IPS-15b (cell line): ENCODE results near the gene NRP2.

Experiments
- H3K27me3 ChIP-seq: one replicate; pipeline ENCODE4 v1.6.1; 2013; ENCODE audit warnings: low read length; ENCODE audit not compliant: control insufficient read depth, insufficient read depth
- H3K36me3 ChIP-seq: one replicate; pipeline ENCODE4 v1.6.1; 2013; ENCODE audit warnings: low read length; ENCODE audit not compliant: control insufficient read depth, insufficient read depth
- H3K4me1 ChIP-seq: one replicate; pipeline ENCODE4 v1.6.1; 2013; ENCODE audit warnings: mild to moderate bottlenecking, low read length; ENCODE audit not compliant: control insufficient read depth, insufficient read depth
- H3K4me3 ChIP-seq: one replicate; pipeline ENCODE4 v1.5.1; 2013; ENCODE audit warnings: low read depth, low read length
- H3K9ac ChIP-seq: one replicate; pipeline ENCODE4 v1.6.1; 2013; ENCODE audit warnings: low read depth, mild to moderate bottlenecking, low read length
- H3K9me3 ChIP-seq: one replicate; pipeline ENCODE4 v1.6.1; 2013; ENCODE audit warnings: mild to moderate bottlenecking, low read length; ENCODE audit not compliant: control insufficient read depth, insufficient read depth

NRP2 gene

GRCh38 chr2:205807758-205808157 lies 125.5 kb downstream of the NRP2 start:
- Histone ChIP-seq H3K36me3 (no peaks in the 10 kb centered on the region), H3K4me3 (no peak overlapping the region), H3K9ac (no peak overlapping the region), H3K9me3 (no peaks in the 10 kb centered on the region), H3K27me3 (no peaks in the 10 kb centered on the region), H3K4me1 (peaks cover 2% of the 10 kb centered on the region)

DNA sequence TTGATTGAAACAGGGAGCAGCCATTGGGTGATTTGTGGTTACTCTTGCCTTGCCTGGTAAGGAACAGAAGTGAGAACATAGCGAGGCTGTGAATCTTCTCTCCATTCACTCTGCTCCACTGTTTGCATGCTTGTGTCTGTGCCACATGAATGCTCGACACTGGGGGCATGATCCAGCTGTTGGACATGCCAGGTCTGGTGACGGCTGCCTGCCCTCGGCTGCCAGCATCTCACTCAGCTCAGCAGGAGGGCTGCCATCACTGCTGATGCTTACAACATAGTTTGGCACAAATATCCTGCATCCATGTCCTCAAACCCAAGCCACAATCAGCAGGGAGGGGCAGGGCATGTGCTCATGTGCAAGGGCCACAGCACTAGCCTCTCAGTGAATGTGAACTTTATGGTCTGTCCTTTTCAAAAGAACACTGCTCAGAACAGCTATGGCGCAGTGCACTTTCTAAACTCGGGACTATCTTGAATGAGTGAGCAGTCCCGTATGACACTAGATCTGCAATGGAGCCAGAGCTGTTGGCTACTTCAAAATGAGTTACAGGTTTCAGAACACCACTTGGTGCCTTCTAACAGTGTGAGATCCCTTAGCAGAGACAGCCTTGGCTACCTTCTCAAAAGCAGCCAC lies 126.3 kb downstream of the NRP2 start:
- Histone ChIP-seq H3K27me3 (no peaks in the 10 kb centered on the region), H3K9ac (no peak overlapping the region), H3K4me1 (peaks cover 2% of the 10 kb centered on the region), H3K9me3 (no peaks in the 10 kb centered on the region), H3K36me3 (no peaks in the 10 kb centered on the region), H3K4me3 (no peak overlapping the region)

GRCh38 chr2:205811387-205811786 lies 129.1 kb downstream of the NRP2 start:
- H3K4me3 ChIP-seq: no peak overlapping the region
- H3K27me3 ChIP-seq: no peaks in the 10 kb centered on the region
- no peaks in the 10 kb centered on the region for H3K36me3 ChIP-seq
- H3K4me1 ChIP-seq: no peaks in the 10 kb centered on the region
- H3K9ac ChIP-seq: no peak overlapping the region
- peaks cover 4% of the 10 kb centered on the region for H3K9me3 ChIP-seq

DNA sequence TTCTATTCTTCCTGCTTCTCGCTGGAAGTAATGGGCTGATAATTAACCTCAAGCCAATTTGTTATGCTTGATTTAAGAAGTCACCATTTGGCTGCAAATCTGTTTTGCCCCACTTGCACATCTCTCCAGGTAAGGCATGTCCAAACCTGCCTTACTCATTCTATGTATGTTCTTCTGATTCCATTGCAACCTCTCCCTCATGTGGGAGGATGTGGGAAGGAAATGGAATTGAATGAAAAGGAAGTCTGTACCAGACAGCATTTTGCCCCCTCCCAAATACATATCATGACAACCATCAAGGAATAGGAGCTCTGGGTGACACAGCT lies 131.7 kb downstream of the NRP2 start:
- Histone ChIP-seq H3K27me3 (no peaks in the 10 kb centered on the region), H3K9ac (no peak overlapping the region), H3K36me3 (no peaks in the 10 kb centered on the region), H3K9me3 (peaks cover 4% of the 10 kb centered on the region), H3K4me3 (no peak overlapping the region), H3K4me1 (no peaks in the 10 kb centered on the region)

GRCh38 chr2:205815673-205816072 lies 133.4 kb downstream of the NRP2 start:
- Histone ChIP-seq H3K27me3 (no peaks in the 10 kb centered on the region), H3K9me3 (peaks cover 4% of the 10 kb centered on the region), H3K9ac (no peak overlapping the region), H3K36me3 (no peaks in the 10 kb centered on the region), H3K4me1 (no peaks in the 10 kb centered on the region), H3K4me3 (no peak overlapping the region)

DNA sequence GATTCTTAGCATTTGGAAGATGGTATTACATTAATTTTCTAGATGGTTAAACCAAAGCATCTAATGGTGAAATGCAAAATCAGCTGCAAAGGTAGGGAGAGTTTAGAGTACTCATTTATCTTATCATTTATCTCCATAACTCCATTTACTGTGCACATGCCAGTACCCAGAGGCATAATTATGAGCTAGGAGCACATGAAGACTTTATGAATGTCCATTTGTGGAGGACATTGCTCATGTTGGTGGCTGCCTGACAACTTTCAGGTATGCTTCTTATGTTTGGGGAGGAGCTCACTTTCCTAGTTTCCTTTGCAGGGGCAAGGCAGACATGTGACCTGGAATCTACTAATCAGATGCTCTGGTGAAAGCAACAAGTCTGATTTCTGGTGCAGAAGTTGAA lies 134.0 kb downstream of the NRP2 start:
- Histone ChIP-seq H3K9ac (no peak overlapping the region), H3K36me3 (no peaks in the 10 kb centered on the region), H3K4me1 (no peaks in the 10 kb centered on the region), H3K27me3 (no peaks in the 10 kb centered on the region), H3K4me3 (no peak overlapping the region), H3K9me3 (peaks cover 4% of the 10 kb centered on the region)

- no peaks in the 10 kb centered on the region for H3K27me3 ChIP-seq
- no peak overlapping the region for H3K4me3 ChIP-seq
- H3K9ac ChIP-seq: no peak overlapping the region
- H3K36me3 ChIP-seq: no peaks in the 10 kb centered on the region
- H3K4me1 ChIP-seq: no peaks in the 10 kb centered on the region
- H3K9me3 ChIP-seq: no peaks in the 10 kb centered on the region
Observed at GRCh38 chr2:205822579-205822978, 140.3 kb downstream of the NRP2 start.

DNA sequence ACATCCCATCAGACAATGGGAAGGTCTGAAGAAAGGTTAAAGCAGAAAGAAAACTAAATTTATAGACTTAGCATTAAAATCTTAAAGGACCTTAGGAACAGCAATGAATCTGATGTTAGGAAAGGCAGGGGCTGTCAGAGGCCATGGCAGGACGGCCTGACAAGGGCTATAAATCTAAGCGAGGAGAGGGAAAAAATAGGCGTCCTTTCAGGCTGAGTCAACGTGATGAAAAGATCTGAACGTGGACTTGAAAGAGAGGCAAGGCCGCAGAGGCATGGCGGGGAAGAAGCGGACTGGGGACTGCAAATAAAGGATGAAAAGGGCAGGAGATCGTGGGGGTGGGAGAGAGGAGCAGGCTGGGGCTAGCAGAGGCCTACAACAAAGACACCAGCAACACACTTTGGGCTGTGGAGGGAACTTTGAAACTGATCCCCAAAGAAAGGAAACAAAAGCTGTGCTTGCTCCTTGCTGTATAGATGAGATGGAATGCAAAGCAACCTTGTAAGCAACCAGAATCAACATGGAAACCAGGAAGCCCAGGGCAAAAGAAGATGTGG lies 145.6 kb downstream of the NRP2 start:
- H3K36me3 ChIP-seq: no peaks in the 10 kb centered on the region
- H3K9me3 ChIP-seq: no peaks in the 10 kb centered on the region
- H3K9ac ChIP-seq: no peak overlapping the region
- H3K27me3 ChIP-seq: no peaks in the 10 kb centered on the region
- no peak overlapping the region for H3K4me3 ChIP-seq
- H3K4me1 ChIP-seq: no peaks in the 10 kb centered on the region

DNA sequence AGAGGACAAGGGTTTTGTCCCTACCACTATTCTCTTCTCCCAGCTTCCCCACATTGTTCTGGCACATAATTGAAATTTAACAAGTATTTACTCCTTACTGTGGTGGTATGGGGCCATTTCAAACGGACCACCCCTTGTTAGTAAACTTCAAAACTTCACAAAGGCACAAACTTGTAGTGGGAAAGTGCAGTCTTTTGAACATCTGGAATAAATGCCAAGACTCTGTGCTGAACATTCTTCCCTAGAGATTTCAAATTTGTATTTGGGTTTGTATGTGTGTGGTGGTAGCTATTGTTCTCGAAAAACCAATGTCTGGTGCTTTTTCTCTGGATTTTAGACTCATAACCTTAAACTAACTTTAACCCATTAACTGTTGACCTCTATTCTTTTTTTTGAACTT lies 151.6 kb downstream of the NRP2 start:
- Histone ChIP-seq H3K9ac (no peak overlapping the region), H3K9me3 (no peaks in the 10 kb centered on the region), H3K4me1 (peaks cover 6% of the 10 kb centered on the region), H3K36me3 (no peaks in the 10 kb centered on the region), H3K4me3 (no peak overlapping the region), H3K27me3 (no peaks in the 10 kb centered on the region)

DNA sequence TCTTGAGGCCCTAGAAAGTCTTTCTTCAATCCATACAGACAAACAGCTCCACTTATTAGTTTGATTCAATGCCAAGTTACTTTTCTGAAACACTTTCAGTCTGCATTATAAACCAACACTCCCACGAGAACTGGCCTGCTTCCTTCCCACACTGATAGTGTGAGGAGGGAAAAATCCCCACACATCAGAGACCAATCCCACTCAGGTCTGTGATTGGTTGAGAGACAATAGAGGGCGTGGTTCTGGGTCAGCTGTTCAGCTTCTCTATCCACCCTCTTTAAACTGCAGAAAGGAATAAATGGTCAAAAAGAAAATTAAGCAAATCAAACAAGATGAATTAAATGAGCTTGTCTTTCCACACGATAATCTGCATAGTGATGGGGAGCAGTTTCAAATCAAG lies 152.5 kb downstream of the NRP2 start:
- Histone ChIP-seq H3K9ac (no peak overlapping the region), H3K27me3 (no peaks in the 10 kb centered on the region), H3K4me3 (no peak overlapping the region), H3K9me3 (no peaks in the 10 kb centered on the region), H3K4me1 (peaks cover 6% of the 10 kb centered on the region), H3K36me3 (no peaks in the 10 kb centered on the region)

DNA sequence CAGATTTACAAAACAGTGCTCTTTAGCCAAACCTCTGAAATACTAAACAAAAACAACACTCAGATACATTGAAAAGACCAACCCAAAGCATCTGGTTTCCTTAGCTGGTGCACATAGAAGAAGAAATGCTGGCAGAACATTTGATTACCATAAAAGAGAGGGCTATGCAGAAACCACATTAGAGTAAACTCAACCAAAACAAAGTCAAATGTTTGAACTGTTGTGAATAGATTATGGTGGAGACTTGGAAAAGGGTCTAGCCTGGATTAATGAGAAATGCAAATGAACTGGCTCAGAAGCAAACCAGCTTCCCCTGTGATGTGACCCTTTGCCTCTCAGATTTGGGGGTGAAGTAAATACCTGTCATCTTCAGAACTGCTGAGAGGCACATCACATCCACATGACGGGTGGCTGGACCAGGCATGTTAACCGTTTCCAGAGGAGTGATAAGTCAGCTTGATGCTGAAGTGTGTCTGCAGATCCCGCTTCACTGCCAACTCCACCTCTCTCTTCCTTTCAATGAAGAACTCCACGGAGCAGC lies 153.0 kb downstream of the NRP2 start:
- Histone ChIP-seq H3K27me3 (no peaks in the 10 kb centered on the region), H3K36me3 (no peaks in the 10 kb centered on the region), H3K9me3 (no peaks in the 10 kb centered on the region), H3K4me3 (no peak overlapping the region), H3K9ac (no peak overlapping the region), H3K4me1 (peaks cover 6% of the 10 kb centered on the region)

- H3K9me3 ChIP-seq: no peaks in the 10 kb centered on the region
- no peaks in the 10 kb centered on the region for H3K36me3 ChIP-seq
- H3K9ac ChIP-seq: no peak overlapping the region
- no peaks in the 10 kb centered on the region for H3K27me3 ChIP-seq
- H3K4me3 ChIP-seq: no peak overlapping the region
- peaks cover 6% of the 10 kb centered on the region for H3K4me1 ChIP-seq
Observed at GRCh38 chr2:205835923-205836322, 153.6 kb downstream of the NRP2 start.
